ENCODE measurements around the gene AJAP1. TPM values are rescaled to one million over a fixed set of nuclear protein-coding genes. Genes with fewer than 3 reads are reported as not detected.

AJAP1 gene
- total and polyA plus RNA-seq, 10 of the 15 experiments (the other 5 are each of a cell fraction or from before 2014, with no cell fraction given): not detected

- intact Hi-C loops (cut with micrococcal nuclease; ENCODE audit: unreplicated experiment): no loop called here
- ChIA-PET RAD21 (ENCODE audit: unreplicated experiment) (no interaction called here), SMC1A (ENCODE audit: uncharacterized antibody, unreplicated experiment) (no interaction called here), CTCF (no interaction called here), POLR2A (no interaction called here)
- no peaks in the 10 kb centered on the region for H3K79me2 ChIP-seq (ENCODE audit: control insufficient read depth, insufficient read depth, low read length)
- H3K27ac ChIP-seq (ENCODE audit: control insufficient read depth, insufficient read depth): no peak overlapping the region
- H3K27me3 ChIP-seq (replicated peaks in 1 of 2; ENCODE audit: control insufficient read depth in 2 of 2, insufficient read depth in 2 of 2, low read length in 1 of 2): no peaks in the 10 kb centered on the region
- H3K4me3 ChIP-seq: no peak overlapping the region
- no peaks in the 10 kb centered on the region for H3K36me3 ChIP-seq (ENCODE audit: control insufficient read depth in 2 of 2, insufficient read depth in 2 of 2, low read length in 1 of 2)
- no peak overlapping the region for H3K4me2 ChIP-seq (ENCODE audit: control insufficient read depth, insufficient read depth)
- WGBS (ENCODE audit: insufficient coverage, insufficient replicate concordance, low lambda C conversion rate, missing lambda C conversion rate): 48% methylated on average over 19 of the region's 19 CpGs
- no peaks in the 10 kb centered on the region for H4K20me1 ChIP-seq (ENCODE audit: control insufficient read depth, insufficient read depth)
- FAIRE-seq: no peak
- no peak overlapping the region for H2AFZ ChIP-seq (ENCODE audit: control insufficient read depth, low read depth, low read length)
- no TSS peak for BruUV-seq (replicated peaks)
- ATAC-seq: no peak
- DNase-seq (ENCODE audit: low read depth, low spot score): no peak
- TF ChIP-seq SIN3A (IDR thresholded peaks at IDR 0.05; ENCODE audit: low read depth, low read length) (no peak), CEBPB (IDR thresholded peaks at IDR 0.05; ENCODE audit: borderline replicate concordance in 1 of 2, low read depth in 2 of 2, low read length in 2 of 2) (no peak), USF2 (IDR thresholded peaks at IDR 0.05; ENCODE audit: borderline replicate concordance, low read depth, low read length) (no peak), ZNF687 (IDR thresholded peaks at IDR 0.05) (no peak), ZNF24 (IDR thresholded peaks at IDR 0.05) (no peak), SREBF2 (IDR thresholded peaks at IDR 0.05; ENCODE audit: low read length) (no peak), YY1 (IDR thresholded peaks at IDR 0.05; ENCODE audit: low read depth, low read length) (no peak), NFYB (IDR thresholded peaks at IDR 0.05; ENCODE audit: insufficient read depth, low read depth, low read length) (no peak), POLR2AphosphoS5 (IDR thresholded peaks at IDR 0.05; ENCODE audit: low read length) (no peak)
- TF ChIP-seq, protein P1, sequence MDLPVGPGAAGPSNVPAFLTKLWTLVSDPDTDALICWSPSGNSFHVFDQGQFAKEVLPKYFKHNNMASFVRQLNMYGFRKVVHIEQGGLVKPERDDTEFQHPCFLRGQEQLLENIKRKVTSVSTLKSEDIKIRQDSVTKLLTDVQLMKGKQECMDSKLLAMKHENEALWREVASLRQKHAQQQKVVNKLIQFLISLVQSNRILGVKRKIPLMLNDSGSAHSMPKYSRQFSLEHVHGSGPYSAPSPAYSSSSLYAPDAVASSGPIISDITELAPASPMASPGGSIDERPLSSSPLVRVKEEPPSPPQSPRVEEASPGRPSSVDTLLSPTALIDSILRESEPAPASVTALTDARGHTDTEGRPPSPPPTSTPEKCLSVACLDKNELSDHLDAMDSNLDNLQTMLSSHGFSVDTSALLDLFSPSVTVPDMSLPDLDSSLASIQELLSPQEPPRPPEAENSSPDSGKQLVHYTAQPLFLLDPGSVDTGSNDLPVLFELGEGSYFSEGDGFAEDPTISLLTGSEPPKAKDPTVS (IDR thresholded peaks at IDR 0.05; ENCODE audit: low read depth, low read length): no peak
- TF ChIP-seq, protein P2, sequence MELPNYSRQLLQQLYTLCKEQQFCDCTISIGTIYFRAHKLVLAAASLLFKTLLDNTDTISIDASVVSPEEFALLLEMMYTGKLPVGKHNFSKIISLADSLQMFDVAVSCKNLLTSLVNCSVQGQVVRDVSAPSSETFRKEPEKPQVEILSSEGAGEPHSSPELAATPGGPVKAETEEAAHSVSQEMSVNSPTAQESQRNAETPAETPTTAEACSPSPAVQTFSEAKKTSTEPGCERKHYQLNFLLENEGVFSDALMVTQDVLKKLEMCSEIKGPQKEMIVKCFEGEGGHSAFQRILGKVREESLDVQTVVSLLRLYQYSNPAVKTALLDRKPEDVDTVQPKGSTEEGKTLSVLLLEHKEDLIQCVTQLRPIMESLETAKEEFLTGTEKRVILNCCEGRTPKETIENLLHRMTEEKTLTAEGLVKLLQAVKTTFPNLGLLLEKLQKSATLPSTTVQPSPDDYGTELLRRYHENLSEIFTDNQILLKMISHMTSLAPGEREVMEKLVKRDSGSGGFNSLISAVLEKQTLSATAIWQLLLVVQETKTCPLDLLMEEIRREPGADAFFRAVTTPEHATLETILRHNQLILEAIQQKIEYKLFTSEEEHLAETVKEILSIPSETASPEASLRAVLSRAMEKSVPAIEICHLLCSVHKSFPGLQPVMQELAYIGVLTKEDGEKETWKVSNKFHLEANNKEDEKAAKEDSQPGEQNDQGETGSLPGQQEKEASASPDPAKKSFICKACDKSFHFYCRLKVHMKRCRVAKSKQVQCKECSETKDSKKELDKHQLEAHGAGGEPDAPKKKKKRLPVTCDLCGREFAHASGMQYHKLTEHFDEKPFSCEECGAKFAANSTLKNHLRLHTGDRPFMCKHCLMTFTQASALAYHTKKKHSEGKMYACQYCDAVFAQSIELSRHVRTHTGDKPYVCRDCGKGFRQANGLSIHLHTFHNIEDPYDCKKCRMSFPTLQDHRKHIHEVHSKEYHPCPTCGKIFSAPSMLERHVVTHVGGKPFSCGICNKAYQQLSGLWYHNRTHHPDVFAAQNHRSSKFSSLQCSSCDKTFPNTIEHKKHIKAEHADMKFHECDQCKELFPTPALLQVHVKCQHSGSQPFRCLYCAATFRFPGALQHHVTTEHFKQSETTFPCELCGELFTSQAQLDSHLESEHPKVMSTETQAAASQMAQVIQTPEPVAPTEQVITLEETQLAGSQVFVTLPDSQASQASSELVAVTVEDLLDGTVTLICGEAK (IDR thresholded peaks at IDR 0.05; ENCODE audit: borderline replicate concordance): no peak
- in situ Hi-C loops (cut with MboI): no loop called here
- H3K4me1 ChIP-seq (ENCODE audit: control insufficient read depth, insufficient read depth, low read length): no peaks in the 10 kb centered on the region
- no peak overlapping the region for H3K9ac ChIP-seq (ENCODE audit: control insufficient read depth, insufficient read depth, low read length)
- H3K9me3 ChIP-seq (replicated peaks; ENCODE audit: control insufficient read depth, insufficient read depth, low read length): no peaks in the 10 kb centered on the region
Observed at GRCh38 chr1:4697801-4698200, 43.4 kb downstream of the AJAP1 start.
